ENCODE results near the gene NDUFB2. TPM values are rescaled to one million over a fixed set of nuclear protein-coding genes. Genes with fewer than 3 reads are reported as not detected.

NDUFB2 gene
- total and polyA plus RNA-seq, 9 of the 15 experiments (the other 6 are each of a cell fraction or from before 2014, with no cell fraction given): 220 to 2,075 (median 320) TPM

- TF ChIP-seq POLR2A (conservative IDR thresholded peaks at IDR 0.05): no peak
- no peak for TF ChIP-seq ZNF695 (CRISPR knock-in tag; IDR thresholded peaks at IDR 0.05)
- no peak for TF ChIP-seq SUPT5H (IDR thresholded peaks at IDR 0.05)
- TF ChIP-seq GATAD2A (IDR thresholded peaks at IDR 0.05): no peak
- no peak for TF ChIP-seq HDGF (IDR thresholded peaks at IDR 0.05)
- TF ChIP-seq NR1H2 (CRISPR knock-in tag; IDR thresholded peaks at IDR 0.05): no peak
- TF ChIP-seq BRCA1 (IDR thresholded peaks at IDR 0.05): no peak
- no peak for TF ChIP-seq BRCA1 (CRISPR knock-in tag; IDR thresholded peaks at IDR 0.05)
- no peak for TF ChIP-seq SMAD3 (CRISPR knock-in tag; conservative IDR thresholded peaks at IDR 0.05)
- no peak for TF ChIP-seq TCF7L2 (IDR thresholded peaks at IDR 0.05; ENCODE audit: low read depth, low read length)
- no peak for TF ChIP-seq GTF2A2 (tag; IDR thresholded peaks at IDR 0.05)
- no peak for TF ChIP-seq ZNF696 (CRISPR knock-in tag; conservative IDR thresholded peaks at IDR 0.05)
- no peak for TF ChIP-seq SIN3B (IDR thresholded peaks at IDR 0.05; ENCODE audit: low read depth)
- no peak for TF ChIP-seq ZNF408 (CRISPR knock-in tag; IDR thresholded peaks at IDR 0.05; ENCODE audit: low read depth)
- TF ChIP-seq SNAPC5 (CRISPR knock-in tag; IDR thresholded peaks at IDR 0.05): no peak
- TF ChIP-seq ILF3 (IDR thresholded peaks at IDR 0.05; ENCODE audit: borderline replicate concordance): no peak
- no peak for TF ChIP-seq HNRNPUL1 (IDR thresholded peaks at IDR 0.05; ENCODE audit: low read length)
- TF ChIP-seq FIP1L1 (IDR thresholded peaks at IDR 0.05; ENCODE audit: low read depth, low read length, poor library complexity, severe bottlenecking): no peak
- WGBS (ENCODE audit: insufficient coverage, low coverage, missing lambda C conversion rate): 57% methylated on average over 10 of the region's 10 CpGs
- Histone ChIP-seq H3K79me2 (ENCODE audit: control insufficient read depth, insufficient read depth, low read length) (no peaks in the 10 kb centered on the region), H3K4me3 (no peak overlapping the region), H3K27me3 (ENCODE audit: control insufficient read depth in 2 of 2, insufficient read depth in 2 of 2, low read length in 2 of 2) (no peaks in the 10 kb centered on the region), H3K9ac (ENCODE audit: insufficient read depth in 1 of 2, low read depth in 2 of 2, low read length in 2 of 2) (peak overlapping the region in 1 of 2 experiments; percentile 48; a peak in 1 of 4 replicates), H3K9me3 (replicated peaks; ENCODE audit: control insufficient read depth, insufficient read depth, low read depth, low read length) (no peaks in the 10 kb centered on the region), H3K36me3 (ENCODE audit: control insufficient read depth, insufficient read depth, low read length) (0 out of 3 replicates have a peak, but pooled peaks cover 3% of the 10 kb centered on the region), H3K4me1 (replicated peaks in 1 of 2; ENCODE audit: control insufficient read depth in 2 of 2, insufficient read depth in 2 of 2, low read length in 2 of 2) (peaks cover 0 to 3% of the 10 kb centered on the region in 2 experiments; a peak in 1 of 5 replicates), H3K27ac (ENCODE audit: extremely low read depth, low read depth, low read length) (no peak overlapping the region), H3K4me2 (ENCODE audit: insufficient read depth, low read length) (no peak overlapping the region), H2AFZ (ENCODE audit: low read depth, low read length) (no peak overlapping the region), H3K9me1 (ENCODE audit: control insufficient read depth, insufficient read depth, low read length) (no peaks in the 10 kb centered on the region), H4K20me1 (replicated peaks; ENCODE audit: control insufficient read depth, insufficient read depth, low read length) (peaks cover 7% of the 10 kb centered on the region; the same call in 1 of the 2 replicates)
- no peak for FAIRE-seq
- in situ Hi-C loops (cut with MboI): no loop called here
- CTCF ChIA-PET (ENCODE audit: low intra/inter-chr PET ratio): interaction anchor here (0.6 kb wide), 1 partner anchor 311 kb away, joined by 5 read pairs; no protein-coding TSS in a partner anchor
- intact Hi-C loops (cut with micrococcal nuclease): no loop called here
- POLR2A ChIA-PET: interaction anchor here (0.6 to 2.2 kb wide), 3 partner anchors 10 to 325 kb away, joined by 3 to 7 read pairs (median 3); partner anchors contain the start of gene NDUFB2
- DNase-seq (ENCODE audit: extremely low read depth in 1 of 4, low spot score in 3 of 4): no peak
- no peak for ATAC-seq
- no TSS peak for BruUV-seq (replicated peaks)
Observed at GRCh38 chr7:140685407-140686087, 11.0 kb upstream of the NDUFB2 start.

All from K562 (cell line).